ENCODE data around the gene ATP5PO. TPM values are rescaled to one million over a fixed set of nuclear protein-coding genes. Genes with fewer than 3 reads are reported as not detected.

Gene ATP5PO
- 100 to 1,000 TPM; 219 to 221 TPM for total RNA-seq

GRCh38 chr21:33915368-33916199, at the start of gene ATP5PO:
Gene ATP5PO (minus strand): TSS chr21:33915804. CDS start chr21:33915763, 41 bp downstream.
- H3K4me1 Mint-ChIP-seq = peaks cover 25% of the 10 kb centered on the region
- H3K27me3 Mint-ChIP-seq = no peaks in the 10 kb centered on the region
- H3K9me3 Mint-ChIP-seq = no peaks in the 10 kb centered on the region
- peak within 1 kb of the TSS; percentile 98 for H3K4me3 Mint-ChIP-seq
- DNase-seq = peak; percentile 96
- peak within 1 kb of the TSS; percentile 98 for H3K27ac Mint-ChIP-seq
- H3K36me3 Mint-ChIP-seq = peaks cover 22% of the 10 kb centered on the region

GRCh38 chr21:33964706-33965325, 49.2 kb upstream of the ATP5PO start:
- Mint-ChIP-seq H3K36me3 (peaks cover 39% of the 10 kb centered on the region), H3K27ac (no peak overlapping the region), H3K27me3 (no peaks in the 10 kb centered on the region)

GRCh38 chr21:33963848-33964555, 48.4 kb upstream of the ATP5PO start:
- H3K9me3 Mint-ChIP-seq = peaks cover 13% of the 10 kb centered on the region
- DNase-seq = no peak
- H3K36me3 Mint-ChIP-seq = peaks cover 39% of the 10 kb centered on the region
- H3K4me1 Mint-ChIP-seq = peaks cover 5% of the 10 kb centered on the region
- no peak overlapping the region for H3K27ac Mint-ChIP-seq
- H3K4me3 Mint-ChIP-seq = no peak overlapping the region
- no peaks in the 10 kb centered on the region for H3K27me3 Mint-ChIP-seq

More at GRCh38 chr21:33964706-33965325, 49.2 kb upstream of the ATP5PO start:
- no peak overlapping the region for H3K4me3 Mint-ChIP-seq
- H3K4me1 Mint-ChIP-seq = peaks cover 6% of the 10 kb centered on the region
- H3K9me3 Mint-ChIP-seq = peaks cover 6% of the 10 kb centered on the region
- DNase-seq = no peak

- H3K4me1 Mint-ChIP-seq = peaks cover 12% of the 10 kb centered on the region
- no peak overlapping the region for H3K4me3 Mint-ChIP-seq
- H3K36me3 Mint-ChIP-seq = peaks cover 48% of the 10 kb centered on the region
- peaks cover 16% of the 10 kb centered on the region for H3K9me3 Mint-ChIP-seq
- no peak for DNase-seq
- H3K27me3 Mint-ChIP-seq = no peaks in the 10 kb centered on the region
- H3K27ac Mint-ChIP-seq = no peak overlapping the region
Observed at GRCh38 chr21:33962290-33962689, 46.7 kb upstream of the ATP5PO start.

- Mint-ChIP-seq H3K27ac (no peak overlapping the region), H3K4me1 (peaks cover 22% of the 10 kb centered on the region), H3K36me3 (peaks cover 48% of the 10 kb centered on the region), H3K4me3 (no peak overlapping the region), H3K27me3 (no peaks in the 10 kb centered on the region), H3K9me3 (peaks cover 17% of the 10 kb centered on the region)
- DNase-seq = no peak
Observed at GRCh38 chr21:33961061-33961460, 45.5 kb upstream of the ATP5PO start.

- Mint-ChIP-seq H3K27me3 (no peaks in the 10 kb centered on the region), H3K27ac (no peak overlapping the region), H3K4me3 (no peak overlapping the region), H3K4me1 (peaks cover 34% of the 10 kb centered on the region), H3K36me3 (peaks cover 49% of the 10 kb centered on the region), H3K9me3 (peaks cover 19% of the 10 kb centered on the region)
- DNase-seq = no peak
Observed at GRCh38 chr21:33959680-33960079, 44.1 kb upstream of the ATP5PO start.

- DNase-seq = no peak
- Mint-ChIP-seq H3K36me3 (peaks cover 43% of the 10 kb centered on the region), H3K9me3 (peaks cover 15% of the 10 kb centered on the region), H3K27ac (no peak overlapping the region), H3K27me3 (no peaks in the 10 kb centered on the region), H3K4me3 (no peak overlapping the region), H3K4me1 (peaks cover 70% of the 10 kb centered on the region)
Observed at GRCh38 chr21:33954395-33954794, 38.8 kb upstream of the ATP5PO start.

- H3K27ac Mint-ChIP-seq = peak overlapping the region; percentile 87
- H3K36me3 Mint-ChIP-seq = peaks cover 40% of the 10 kb centered on the region
- peaks cover 78% of the 10 kb centered on the region for H3K4me1 Mint-ChIP-seq
- no peak for DNase-seq
- peak overlapping the region; percentile 58 for H3K4me3 Mint-ChIP-seq
- peaks cover 8% of the 10 kb centered on the region for H3K9me3 Mint-ChIP-seq
- H3K27me3 Mint-ChIP-seq = peaks cover 5% of the 10 kb centered on the region
Observed at GRCh38 chr21:33951276-33952178, 35.9 kb upstream of the ATP5PO start.

GRCh38 chr21:33950431-33951079, 35.0 kb upstream of the ATP5PO start:
- peaks cover 47% of the 10 kb centered on the region for H3K36me3 Mint-ChIP-seq
- peaks cover 5% of the 10 kb centered on the region for H3K27me3 Mint-ChIP-seq
- peak overlapping the region; percentile 98 for H3K27ac Mint-ChIP-seq
- peak overlapping the region; percentile 72 for H3K4me3 Mint-ChIP-seq
- H3K4me1 Mint-ChIP-seq = peaks cover 77% of the 10 kb centered on the region
- peaks cover 8% of the 10 kb centered on the region for H3K9me3 Mint-ChIP-seq
- DNase-seq = no peak

- Mint-ChIP-seq H3K27me3 (peaks cover 5% of the 10 kb centered on the region), H3K27ac (peak overlapping the region; percentile 98), H3K9me3 (peaks cover 11% of the 10 kb centered on the region), H3K4me1 (peaks cover 78% of the 10 kb centered on the region), H3K4me3 (peak overlapping the region; percentile 72), H3K36me3 (peaks cover 51% of the 10 kb centered on the region)
- DNase-seq = peak; percentile 60
Observed at GRCh38 chr21:33949516-33950430, 34.2 kb upstream of the ATP5PO start.

GRCh38 chr21:33948951-33949444, 33.4 kb upstream of the ATP5PO start:
- Mint-ChIP-seq H3K27me3 (peaks cover 5% of the 10 kb centered on the region), H3K27ac (peak overlapping the region; percentile 98), H3K4me1 (peaks cover 80% of the 10 kb centered on the region), H3K4me3 (peak overlapping the region; percentile 72), H3K9me3 (peaks cover 19% of the 10 kb centered on the region), H3K36me3 (peaks cover 59% of the 10 kb centered on the region)
- no peak for DNase-seq

GRCh38 chr21:33948096-33948950, 32.7 kb upstream of the ATP5PO start:
- DNase-seq = peak; percentile 83
- Mint-ChIP-seq H3K4me1 (peaks cover 84% of the 10 kb centered on the region), H3K27me3 (peaks cover 5% of the 10 kb centered on the region), H3K4me3 (peak overlapping the region; percentile 72), H3K36me3 (peaks cover 64% of the 10 kb centered on the region), H3K27ac (peak overlapping the region; percentile 98), H3K9me3 (peaks cover 19% of the 10 kb centered on the region)

Data from activated naive CD8-positive, alpha-beta T cell treated with anti-CD3 and anti-CD28 coated beads for 36 hours (primary cell).